K562 (cell line): Measurements from ENCODE around the gene ATP6V1G2. TPM values are rescaled to one million over a fixed set of nuclear protein-coding genes. Genes with fewer than 3 reads are reported as not detected.

Experiments
- AFF4 ChIP-seq: sonication (generic); formaldehyde crosslinking; IDR thresholded peaks from 2 replicates; pipeline ENCODE4 v1.8.0; 2023; ENCODE audit warnings: mild to moderate bottlenecking, missing genetic modification reagents
- ARHGAP35 ChIP-seq: fragments of 450-650 bp; IDR thresholded peaks from 2 replicates; pipeline ENCODE4 v1.6.1; 2018; ENCODE audit not compliant: partially characterized antibody
- ARID3A ChIP-seq: IDR thresholded peaks from 2 replicates; pipeline ENCODE4 v1.6.1; 2012; ENCODE audit warnings: low read depth, low read length, improper control_type of control experiment, borderline replicate concordance
- ATF3 ChIP-seq, 2 experiments: fragments of 450-650 bp in 1 of 2; sonication (generic) in 1 of 2; formaldehyde crosslinking in 1 of 2; IDR thresholded peaks in 1 of 2; conservative IDR thresholded peaks in 1 of 2; 2 replicates each; pipeline versions ENCODE4 v1.6.1 to v1.8.1; 2016 to 2023; ENCODE audit warnings: mild to moderate bottlenecking in 2 of 2, moderate library complexity in 2 of 2, inconsistent platforms in 1 of 2, missing genetic modification reagents in 1 of 2
- CREB5 ChIP-seq: fragments of 250-450 bp; sonication (Bioruptor Pico); IDR thresholded peaks from 2 replicates; pipeline ENCODE4 v1.5.0; 2020; ENCODE audit warnings: mild to moderate bottlenecking
- DPF2 ChIP-seq: fragments of 450-650 bp; IDR thresholded peaks from 2 replicates; pipeline ENCODE4 v1.6.1; 2016
- FUS ChIP-seq: fragments of 200-400 bp; formaldehyde crosslinking; optimal IDR thresholded peaks from 2 replicates; pipeline ENCODE3; 2017; ENCODE audit warnings: low read depth, low read length
- HLTF ChIP-seq: fragments of 450-650 bp; IDR thresholded peaks from 2 replicates; pipeline ENCODE4 v1.6.1; 2016
- JUND ChIP-seq, 2 experiments: IDR thresholded peaks; 2 replicates in 1 of 2; 3 replicates in 1 of 2; pipeline ENCODE4 v1.6.1; 2011; ENCODE audit warnings: borderline replicate concordance in 2 of 2, low read depth in 2 of 2, low read length in 2 of 2, improper control_type of control experiment in 1 of 2, missing biosample characterization in 1 of 2, missing genetic modification characterization in 1 of 2, missing genetic modification reagents in 1 of 2
- MAFK ChIP-seq: IDR thresholded peaks from 2 replicates; pipeline ENCODE4 v1.6.1; 2011; ENCODE audit warnings: low read length, improper control_type of control experiment
- MTA1 ChIP-seq: fragments of 450-650 bp; IDR thresholded peaks from 2 replicates; pipeline ENCODE4 v1.6.1; 2017; ENCODE audit warnings: borderline replicate concordance
- SPI1 ChIP-seq: IDR thresholded peaks from 2 replicates; pipeline ENCODE4 v1.6.1; 2011; ENCODE audit warnings: low read depth, low read length, control low read depth, borderline replicate concordance
- TAL1 ChIP-seq: fragments of 450-650 bp; IDR thresholded peaks from 2 replicates; pipeline ENCODE4 v1.6.1; 2016; ENCODE audit warnings: mild to moderate bottlenecking
- ZBTB12 ChIP-seq: fragments of 250-450 bp; sonication (Bioruptor Pico); IDR thresholded peaks from 2 replicates; pipeline ENCODE4 v1.4.0; 2020
- ZEB2 ChIP-seq: fragments of 450-650 bp; IDR thresholded peaks from 2 replicates; pipeline ENCODE4 v1.6.1; 2016
- ZNF232 ChIP-seq: sonication (generic); formaldehyde crosslinking; IDR thresholded peaks from 2 replicates; pipeline ENCODE4 v1.8.0; 2022; ENCODE audit warnings: mild to moderate bottlenecking, missing genetic modification reagents
- ZNF655 ChIP-seq: fragments of 250-450 bp; sonication (Bioruptor Pico); IDR thresholded peaks from 2 replicates; pipeline ENCODE4 v1.5.0; 2021
- ZNF778 ChIP-seq: fragments of 450-650 bp; formaldehyde crosslinking; IDR thresholded peaks from 2 replicates; pipeline ENCODE4 v1.4.0; 2020; ENCODE audit warnings: mild to moderate bottlenecking, moderate library complexity
- polyA plus RNA-seq, 8 experiments: library from polyadenylated mRNA; depleted of rRNA in 4 of 8; stranded (reverse) in 5 of 8; unstranded in 3 of 8; fragments of >200 nt; fragmentation: Nextera tagmentation in 2 of 8; fragmentation: Illumina TruSeq in 1 of 8; extraction: Ambion mirVana in 2 of 8; extraction: Trizol in 1 of 8; gene quantifications; 2 replicates each; pipeline versions ENCODE4 v1.2.1 to v1.2.3, GENCODE V29; 2011 to 2014; ENCODE audit warnings: inconsistent platforms in 1 of 8, missing spikeins in 1 of 8
- total RNA-seq, 7 experiments: library from RNA; depleted of rRNA in 6 of 7; stranded (reverse); fragments of >200 nt in 6 of 7; fragmentation: Illumina TruSeq in 2 of 7; extraction: Trizol in 2 of 7; gene quantifications; 2 replicates each; pipeline versions ENCODE4 v1.2.1 to v1.2.3, GENCODE V29; 2011 to 2021; ENCODE audit warnings: low replicate concordance in 1 of 7

The ATP6V1G2 gene
- total and polyA plus RNA-seq, 9 of the 15 experiments (the other 6 are each of a cell fraction or from before 2014, with no cell fraction given), result 0.14 to 1.5 (median 0.33) TPM

GRCh38 chr6:31525553-31525931 is 20.9 kb downstream of the ATP6V1G2 start (continued):
- peak; percentile 83 for TF ChIP-seq DPF2
- TF ChIP-seq ATF3 (IDR thresholded peaks at IDR 0.05), result peak; percentile 92
- 0 out of 2 replicates have a peak, but pooled peaks have one; percentile 57 for TF ChIP-seq ATF3 (CRISPR knock-in tag; conservative IDR thresholded peaks at IDR 0.05)
- peak; percentile 22; the same call in 1 of the 2 replicates for TF ChIP-seq MTA1
- no peak for TF ChIP-seq FUS
- no peak for TF ChIP-seq MAFK
- TF ChIP-seq ZNF655 (CRISPR knock-in tag), result no peak
- TF ChIP-seq ZEB2, result no peak
- no peak for TF ChIP-seq SPI1
- no peak for TF ChIP-seq ARHGAP35
- TF ChIP-seq CREB5, result no peak
- peak; percentile 21; the same call in 1 of the 2 replicates for TF ChIP-seq TAL1
- TF ChIP-seq ARID3A, result peak; percentile 40; the same call in 1 of the 2 replicates
- peak; percentile 94 for TF ChIP-seq JUND (IDR thresholded peaks at IDR 0.05; ENCODE audit: borderline replicate concordance, low read depth, low read length)
- peak; percentile 92; the same call in 1 of the 3 replicates for TF ChIP-seq JUND (tag; IDR thresholded peaks at IDR 0.05; ENCODE audit: borderline replicate concordance, low read depth, low read length)
- TF ChIP-seq ZNF778 (CRISPR knock-in tag), result no peak
- TF ChIP-seq ZBTB12 (CRISPR knock-in tag), result no peak
- 0 out of 2 replicates have a peak, but pooled peaks have one; percentile 41 for TF ChIP-seq ZNF232 (CRISPR knock-in tag)
- TF ChIP-seq AFF4 (CRISPR knock-in tag), result 0 out of 2 replicates have a peak, but pooled peaks have one; percentile 28
- no peak for TF ChIP-seq HLTF
